PC-3 (cell line): ENCODE data around the gene HNRNPL. TPM values are rescaled to one million over a fixed set of nuclear protein-coding genes. Genes with fewer than 3 reads are reported as not detected.

ENCODE experiments used
- ATAC-seq: fragments of 200-7000 bp; cut with Tn5 transposase; 2 replicates; pipeline ENCODE4 v1.9.1; 2020; ENCODE audit warnings: mild to moderate bottlenecking, moderate library complexity
- BruUV-seq: library from RNA; stranded (reverse); fragments of 400-500 nt; replicated peaks from 2 replicates; lab custom pipeline; 2021; lab: Mats Ljungman, UMichigan
- CTCF ChIA-PET: fragments of 300-600 bp; sonication (Branson Sonifier 250); formaldehyde crosslinking; loops from one replicate; lab custom pipeline; 2022; ENCODE audit warnings: antibody characterized with exemption; lab: Charles Lee
- POLR2A ChIA-PET: fragments of 300-600 bp; sonication (Branson Sonifier 250); formaldehyde crosslinking; loops from one replicate; lab custom pipeline; 2022; ENCODE audit warnings: antibody characterized with exemption; ENCODE audit not compliant: unreplicated experiment; lab: Charles Lee
- DNase-seq: peaks from one replicate; pipeline ENCODE4 v3.0.0-alpha.2; 2015
- H2AFZ ChIP-seq: fragments of 300-600 bp; sonication (generic); 2 replicates; pipeline ENCODE4 v1.6.0; 2016; ENCODE audit warnings: antibody characterized with exemption, low read length
- H3F3A ChIP-seq: fragments of 300-600 bp; sonication (generic); one replicate; pipeline ENCODE4 v1.6.0; 2017; ENCODE audit warnings: antibody characterized with exemption, low read length, control low read depth, mild to moderate bottlenecking; ENCODE audit not compliant: unreplicated experiment
- H3K27ac ChIP-seq: fragments of 300-600 bp; sonication (generic); 2 replicates; pipeline ENCODE4 v1.5.1; 2016; ENCODE audit warnings: mild to moderate bottlenecking, low read length
- H3K27me3 ChIP-seq: fragments of 300-600 bp; sonication (generic); 2 replicates; pipeline ENCODE4 v1.6.1; 2016; ENCODE audit warnings: low read length, mixed read lengths
- H3K36me3 ChIP-seq: fragments of 300-600 bp; sonication (generic); 2 replicates; pipeline ENCODE4 v1.6.1; 2016; ENCODE audit warnings: low read depth, mixed run types, low read length, mixed read lengths
- H3K4me1 ChIP-seq: fragments of 300-600 bp; sonication (generic); 2 replicates; pipeline ENCODE4 v1.5.1; 2016; ENCODE audit warnings: low read length; ENCODE audit not compliant: insufficient read depth
- H3K4me2 ChIP-seq: fragments of 300-600 bp; sonication (generic); 2 replicates; pipeline ENCODE4 v1.6.0; 2016; ENCODE audit warnings: low read length
- H3K4me3 ChIP-seq: fragments of 300-600 bp; sonication (generic); 2 replicates; pipeline ENCODE4 v1.5.1; 2016; ENCODE audit warnings: mild to moderate bottlenecking, low read length, mixed read lengths
- H3K79me2 ChIP-seq: fragments of 300-600 bp; sonication (generic); 2 replicates; pipeline ENCODE4 v1.6.1; 2017; ENCODE audit warnings: low read length, mixed read lengths
- H3K9ac ChIP-seq: fragments of 300-600 bp; sonication (generic); 2 replicates; pipeline ENCODE4 v1.6.0; 2016; ENCODE audit warnings: mild to moderate bottlenecking, low read length
- H3K9me2 ChIP-seq: fragments of 300-600 bp; sonication (generic); replicated peaks from 2 replicates; pipeline ENCODE4 v1.6.1; 2016; ENCODE audit warnings: mixed run types, low read length, mixed read lengths
- H3K9me3 ChIP-seq: fragments of 300-600 bp; sonication (generic); 2 replicates; pipeline ENCODE4 v1.6.1; 2016; ENCODE audit warnings: low read length, mixed read lengths
- H4K20me1 ChIP-seq: fragments of 300-600 bp; sonication (generic); 2 replicates; pipeline ENCODE4 v1.6.1; 2016; ENCODE audit warnings: low read length, mixed read lengths
- CTCF ChIP-seq: fragments of 300-600 bp; sonication (generic); conservative IDR thresholded peaks from 2 replicates; pipeline ENCODE4 v1.5.1; 2017; ENCODE audit warnings: antibody characterized with exemption, low read depth, mild to moderate bottlenecking, low read length
- EZH2 ChIP-seq: fragments of 300-600 bp; sonication (generic); IDR thresholded peaks from one replicate; pipeline ENCODE4 v1.6.1; 2017; ENCODE audit warnings: antibody characterized with exemption, mild to moderate bottlenecking, low read length; ENCODE audit not compliant: unreplicated experiment
- EZH2phosphoT487 ChIP-seq: fragments of 300-600 bp; sonication (generic); IDR thresholded peaks from 2 replicates; pipeline ENCODE4 v1.6.1; 2018; ENCODE audit warnings: mild to moderate bottlenecking, antibody characterized with exemption, low read length, borderline replicate concordance
- intact Hi-C: fragments of 100-400 bp; cut with micrococcal nuclease; formaldehyde crosslinking; loops from 2 replicates; pipeline ENCODE4 v1.9.0; 2023
- total RNA-seq: library from RNA; depleted of rRNA; stranded (reverse); fragments of >200 nt; gene quantifications from 2 replicates; pipeline ENCODE4 v1.2.3, GENCODE V29; 2014

The HNRNPL gene
- total RNA-seq, 1 experiment from 2014 or later = 315 TPM

GRCh38 chr19:38852231-38853044 is 2.7 kb upstream of the HNRNPL start:
- intact Hi-C loops = loop anchor here (5.0 kb wide), 1 partner anchor 45 kb away; the partner anchor contains the start of genes NFKBIB and SIRT2
- H3K27ac ChIP-seq = peak overlapping the region; percentile 78
- peak overlapping the region; percentile 91 for H2AFZ ChIP-seq
- peak; percentile 57 for DNase-seq
- peaks cover 15% of the 10 kb centered on the region; the same call in 1 of the 2 replicates for H4K20me1 ChIP-seq
- H3K9me3 ChIP-seq = no peaks in the 10 kb centered on the region
- no peaks in the 10 kb centered on the region for H3F3A ChIP-seq
- H3K4me3 ChIP-seq = peak overlapping the region; percentile 83
- H3K27me3 ChIP-seq = no peaks in the 10 kb centered on the region
- ATAC-seq = peak; percentile 1; the same call in 1 of the 2 replicates
- TF ChIP-seq EZH2 (no peak), EZH2phosphoT487 (no peak), CTCF (no peak)
- H3K9me2 ChIP-seq = no peaks in the 10 kb centered on the region
- peaks cover 7% of the 10 kb centered on the region for H3K36me3 ChIP-seq
- BruUV-seq = TSS peak; percentile 45
- H3K79me2 ChIP-seq = peaks cover 26% of the 10 kb centered on the region
- H3K9ac ChIP-seq = peak overlapping the region; percentile 88
- CTCF ChIA-PET = no interaction called here
- POLR2A ChIA-PET = no interaction called here
- H3K4me2 ChIP-seq = peak overlapping the region; percentile 97
- peaks cover 23% of the 10 kb centered on the region for H3K4me1 ChIP-seq

- ChIA-PET CTCF (no interaction called here), POLR2A (interaction anchor here (0.6 kb wide), 1 partner anchor 79 kb away, joined by 3 read pairs; the partner anchor contains the start of genes MRPS12 and SARS2)
- Histone ChIP-seq H3K4me2 (peak overlapping the region; percentile 97), H3K36me3 (peaks cover 14% of the 10 kb centered on the region), H4K20me1 (peaks cover 19% of the 10 kb centered on the region; the same call in 1 of the 2 replicates), H3K9me2 (no peaks in the 10 kb centered on the region), H3F3A (no peaks in the 10 kb centered on the region), H3K27ac (peak overlapping the region; percentile 78), H3K9me3 (no peaks in the 10 kb centered on the region), H3K4me1 (peaks cover 28% of the 10 kb centered on the region), H3K27me3 (no peaks in the 10 kb centered on the region), H3K79me2 (peaks cover 33% of the 10 kb centered on the region), H2AFZ (peak overlapping the region; percentile 46; the same call in 1 of the 2 replicates), H3K4me3 (peak overlapping the region; percentile 83), H3K9ac (peak overlapping the region; percentile 88)
- no peak for TF ChIP-seq EZH2phosphoT487
- no peak for TF ChIP-seq CTCF
- intact Hi-C loops = loop anchor here (5.0 kb wide), 1 partner anchor 46 kb away; the partner anchor contains the start of genes NFKBIB and SIRT2
- DNase-seq (peak; percentile 91), ATAC-seq (peak; percentile 18)
- no TSS peak for BruUV-seq
Observed at GRCh38 chr19:38851622-38852230, 1.9 kb upstream of the HNRNPL start.
